Type B pancreatic cell (in vitro differentiated cells): Measurements from ENCODE around the gene DDX23. TPM values are rescaled to one million over a fixed set of nuclear protein-coding genes. Genes with fewer than 3 reads are reported as not detected.
A peak's percentile ranks its signal among the peaks of the same experiment; 100 is the strongest.

ENCODE experiments used
- DNase-seq: peaks from one replicate; pipeline ENCODE4 v3.0.0; 2021; ENCODE audit warnings: mixed read lengths; ENCODE audit not compliant: unreplicated experiment; ENCODE audit errors: extremely low spot score
- H3K27ac Mint-ChIP-seq: 2 replicates; pipeline ENCODE4 v1.8.0; 2021; ENCODE audit warnings: mild to moderate bottlenecking, mixed read lengths
- H3K27me3 Mint-ChIP-seq: 2 replicates; pipeline ENCODE4 v1.8.0; 2021; ENCODE audit warnings: mixed read lengths
- H3K36me3 Mint-ChIP-seq: 2 replicates; pipeline ENCODE4 v1.8.0; 2021; ENCODE audit warnings: mixed read lengths
- H3K4me1 Mint-ChIP-seq: one replicate; pipeline ENCODE4 v1.8.0; 2021; ENCODE audit warnings: mixed read lengths; ENCODE audit not compliant: unreplicated experiment
- H3K4me3 Mint-ChIP-seq: 2 replicates; pipeline ENCODE4 v1.8.0; 2021; ENCODE audit warnings: mild to moderate bottlenecking, mixed read lengths
- H3K9me3 Mint-ChIP-seq: 2 replicates; pipeline ENCODE4 v1.8.0; 2021; ENCODE audit warnings: mixed read lengths
- total RNA-seq: library from RNA; stranded (reverse); gene quantifications from 2 replicates; pipeline ENCODE4 v1.2.1, GENCODE V29; 2021; ENCODE audit warnings: low replicate concordance
- TF ChIP-seq, protein P1 (sequence below): fragments of 200-600 bp; sonication (generic); conservative IDR thresholded peaks from 2 replicates; pipeline ENCODE4 v1.5.0; 2021; ENCODE audit warnings: antibody characterized with exemption, mild to moderate bottlenecking

The DDX23 gene
- total RNA-seq, 1 donor from 2014 or later: 104 TPM

DNA sequence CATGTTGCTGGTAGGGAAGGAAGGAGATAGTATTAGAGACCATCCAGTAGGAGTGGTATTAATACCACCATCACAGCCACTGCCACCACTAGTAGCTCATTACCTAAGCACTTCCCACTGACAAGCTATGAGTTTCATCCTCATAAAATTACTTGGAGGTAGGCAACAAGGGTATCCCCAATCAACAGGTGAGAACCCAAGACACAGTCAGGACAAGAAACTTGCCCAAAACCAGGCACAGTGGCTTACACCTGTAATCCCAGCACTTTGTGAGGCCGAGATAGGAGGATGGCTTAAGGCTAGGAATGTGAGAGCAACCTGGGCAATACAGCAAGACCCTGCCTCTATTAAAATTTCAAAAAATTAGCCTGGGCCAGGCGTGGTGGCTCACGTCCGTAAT, 68.5 kb downstream of the DDX23 start:
- DNase-seq: no peak
- H3K36me3 Mint-ChIP-seq: peaks cover 2% of the 10 kb centered on the region
- H3K4me3 Mint-ChIP-seq: no peak overlapping the region
- H3K4me1 Mint-ChIP-seq: peaks cover 25% of the 10 kb centered on the region
- H3K27me3 Mint-ChIP-seq: no peaks in the 10 kb centered on the region
- TF ChIP-seq, protein P1, sequence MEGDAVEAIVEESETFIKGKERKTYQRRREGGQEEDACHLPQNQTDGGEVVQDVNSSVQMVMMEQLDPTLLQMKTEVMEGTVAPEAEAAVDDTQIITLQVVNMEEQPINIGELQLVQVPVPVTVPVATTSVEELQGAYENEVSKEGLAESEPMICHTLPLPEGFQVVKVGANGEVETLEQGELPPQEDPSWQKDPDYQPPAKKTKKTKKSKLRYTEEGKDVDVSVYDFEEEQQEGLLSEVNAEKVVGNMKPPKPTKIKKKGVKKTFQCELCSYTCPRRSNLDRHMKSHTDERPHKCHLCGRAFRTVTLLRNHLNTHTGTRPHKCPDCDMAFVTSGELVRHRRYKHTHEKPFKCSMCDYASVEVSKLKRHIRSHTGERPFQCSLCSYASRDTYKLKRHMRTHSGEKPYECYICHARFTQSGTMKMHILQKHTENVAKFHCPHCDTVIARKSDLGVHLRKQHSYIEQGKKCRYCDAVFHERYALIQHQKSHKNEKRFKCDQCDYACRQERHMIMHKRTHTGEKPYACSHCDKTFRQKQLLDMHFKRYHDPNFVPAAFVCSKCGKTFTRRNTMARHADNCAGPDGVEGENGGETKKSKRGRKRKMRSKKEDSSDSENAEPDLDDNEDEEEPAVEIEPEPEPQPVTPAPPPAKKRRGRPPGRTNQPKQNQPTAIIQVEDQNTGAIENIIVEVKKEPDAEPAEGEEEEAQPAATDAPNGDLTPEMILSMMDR: no peak
- no peaks in the 10 kb centered on the region for H3K9me3 Mint-ChIP-seq
- no peak overlapping the region for H3K27ac Mint-ChIP-seq

DNA sequence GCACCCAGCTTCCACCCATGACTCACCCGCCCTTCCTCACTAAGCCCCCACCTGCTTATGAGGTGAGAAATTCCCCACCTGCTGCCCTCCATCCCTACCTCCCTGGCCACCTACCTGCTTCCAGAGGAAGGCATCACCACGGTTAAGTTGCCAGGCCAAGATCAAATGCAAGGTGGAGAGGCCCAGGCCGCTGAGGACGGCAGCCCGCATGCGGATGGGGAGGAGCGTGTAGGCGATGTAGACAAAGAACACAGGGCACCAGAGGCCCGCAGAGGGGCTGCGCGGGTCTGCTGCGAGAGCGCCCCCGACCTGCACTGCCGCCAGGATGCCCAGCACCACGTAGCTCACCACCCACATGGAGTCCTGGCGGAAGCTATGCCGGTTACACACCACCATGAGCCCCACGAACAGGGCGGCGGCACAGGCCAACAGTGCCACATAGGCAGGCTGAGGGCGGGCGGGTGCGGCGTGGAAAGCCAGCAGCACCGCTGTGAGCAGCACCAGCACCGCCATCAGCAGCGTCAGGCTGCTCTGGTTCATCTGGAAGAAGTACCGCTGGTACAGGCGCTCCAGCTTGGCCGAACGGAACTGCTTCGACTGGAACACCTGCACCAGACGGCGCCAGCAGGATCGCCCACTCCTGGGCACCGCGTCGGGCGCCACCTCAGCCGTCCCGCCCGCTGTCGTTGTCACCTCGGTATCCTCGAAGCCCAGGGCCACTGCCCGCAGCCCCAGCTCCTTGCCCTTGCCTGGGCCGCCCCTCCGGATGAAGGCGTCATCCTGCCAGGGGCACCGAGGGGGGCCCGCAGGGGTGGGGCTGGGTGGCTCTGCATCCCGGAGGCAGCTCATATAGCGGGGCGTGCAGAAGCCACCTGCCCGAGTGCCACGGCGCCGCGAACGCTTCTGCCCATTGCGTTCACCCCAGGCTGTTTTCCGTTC, 69.2 kb downstream of the DDX23 start:
- no peak overlapping the region for H3K4me3 Mint-ChIP-seq
- DNase-seq: no peak
- TF ChIP-seq, protein P1: no peak
- no peak overlapping the region for H3K27ac Mint-ChIP-seq
- peaks cover 20% of the 10 kb centered on the region for H3K4me1 Mint-ChIP-seq
- H3K27me3 Mint-ChIP-seq: no peaks in the 10 kb centered on the region
- no peaks in the 10 kb centered on the region for H3K9me3 Mint-ChIP-seq
- H3K36me3 Mint-ChIP-seq: peaks cover 5% of the 10 kb centered on the region

GRCh38 chr12:48781750-48782456, 70.1 kb downstream of the DDX23 start:
- Mint-ChIP-seq H3K4me1 (peaks cover 12% of the 10 kb centered on the region), H3K4me3 (no peak overlapping the region), H3K36me3 (peaks cover 10% of the 10 kb centered on the region), H3K27ac (no peak overlapping the region), H3K27me3 (no peaks in the 10 kb centered on the region), H3K9me3 (no peaks in the 10 kb centered on the region)
- no peak for DNase-seq
- TF ChIP-seq, protein P1: no peak

- TF ChIP-seq, protein P1: no peak
- no peaks in the 10 kb centered on the region for H3K9me3 Mint-ChIP-seq
- H3K27ac Mint-ChIP-seq: no peak overlapping the region
- peaks cover 9% of the 10 kb centered on the region for H3K4me1 Mint-ChIP-seq
- DNase-seq: no peak
- peaks cover 10% of the 10 kb centered on the region for H3K36me3 Mint-ChIP-seq
- H3K27me3 Mint-ChIP-seq: no peaks in the 10 kb centered on the region
- no peak overlapping the region for H3K4me3 Mint-ChIP-seq
Measured at GRCh38 chr12:48780381-48781025, 71.5 kb downstream of the DDX23 start.

DNA sequence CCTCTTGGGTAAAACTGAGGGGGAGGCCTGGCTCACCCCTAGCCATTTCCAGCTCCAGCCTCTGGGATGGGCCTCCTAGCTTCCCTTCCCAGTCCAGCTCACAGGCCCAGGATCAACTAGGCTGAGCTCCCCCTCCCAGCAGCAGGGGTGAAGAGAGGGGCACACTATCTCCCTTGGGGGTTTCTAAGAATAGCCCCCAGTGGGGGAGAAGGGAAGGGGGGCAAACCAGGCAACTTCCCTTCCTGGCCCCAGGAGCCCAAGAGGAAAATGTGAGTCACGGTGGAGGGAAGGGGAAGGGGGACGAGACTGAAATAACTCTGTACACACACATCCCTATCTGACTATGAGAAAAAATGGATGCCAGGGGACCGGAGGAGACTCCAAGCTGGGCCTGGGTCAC, 72.1 kb downstream of the DDX23 start:
- DNase-seq: no peak
- Mint-ChIP-seq H3K36me3 (peaks cover 10% of the 10 kb centered on the region), H3K27me3 (no peaks in the 10 kb centered on the region), H3K9me3 (no peaks in the 10 kb centered on the region), H3K27ac (peak overlapping the region; percentile 71), H3K4me3 (no peak overlapping the region), H3K4me1 (peaks cover 9% of the 10 kb centered on the region)
- TF ChIP-seq, protein P1: no peak

Other genes with a start within 250 kb of the DDX23 start
- gene KANSL2, start 169.9 kb downstream of the DDX23 start, total RNA-seq: 42.0 and 47.0 TPM in 2 replicates
- gene CCNT1, start 135.5 kb downstream of the DDX23 start, total RNA-seq: 39.2 and 46.9 TPM in 2 replicates
- 40.5 and 54.4 TPM in 2 replicates for gene ADCY6, start 63.1 kb downstream of the DDX23 start, total RNA-seq
- gene CACNB3, start 33.7 kb downstream of the DDX23 start, total RNA-seq: 56.3 and 57.0 TPM in 2 replicates
- 3.2 and 6.9 TPM in 2 replicates for gene RND1, start 13.7 kb upstream of the DDX23 start, total RNA-seq
- gene FKBP11, start 73.3 kb upstream of the DDX23 start, total RNA-seq: 44.6 and 56.3 TPM in 2 replicates
- 161 and 168 TPM in 2 replicates for gene ARF3, start 105.3 kb upstream of the DDX23 start, total RNA-seq
- gene WNT10B, start 119.6 kb upstream of the DDX23 start, total RNA-seq: 6.2 and 6.3 TPM in 2 replicates
- 28.9 TPM in 1 of 2 replicates, not detected in the other for gene WNT1, start 126.2 kb upstream of the DDX23 start, total RNA-seq
- 0.45 and 8.8 TPM in 2 replicates for gene DDN, start 147.2 kb upstream of the DDX23 start, total RNA-seq
- 58.7 and 66.3 TPM in 2 replicates for gene PRKAG1, start 166.6 kb upstream of the DDX23 start, total RNA-seq
- 95.4 and 97.6 TPM in 2 replicates for gene KMT2D, start 208.6 kb upstream of the DDX23 start, total RNA-seq
- gene RHEBL1, start 217.8 kb upstream of the DDX23 start, total RNA-seq: 0.88 and 1.8 TPM in 2 replicates
- 0.56 TPM in 1 of 2 replicates, not detected in the other for gene DHH, start 242.6 kb upstream of the DDX23 start, total RNA-seq